Loucy (cell line): ENCODE data around the gene RALGPS2.

Experiments
- EZH2phosphoT487 ChIP-seq: fragments of 200-600 bp; IDR thresholded peaks from 2 replicates; pipeline ENCODE4 v1.6.1; 2018; ENCODE audit warnings: antibody characterized with exemption, mild to moderate bottlenecking, moderate library complexity, borderline replicate concordance
- TF ChIP-seq, protein P1 (sequence below): fragments of 200-600 bp; sonication (generic); conservative IDR thresholded peaks from 2 replicates; pipeline ENCODE4 v1.5.1; 2014; ENCODE audit warnings: mild to moderate bottlenecking, antibody characterized with exemption, low read length

DNA sequence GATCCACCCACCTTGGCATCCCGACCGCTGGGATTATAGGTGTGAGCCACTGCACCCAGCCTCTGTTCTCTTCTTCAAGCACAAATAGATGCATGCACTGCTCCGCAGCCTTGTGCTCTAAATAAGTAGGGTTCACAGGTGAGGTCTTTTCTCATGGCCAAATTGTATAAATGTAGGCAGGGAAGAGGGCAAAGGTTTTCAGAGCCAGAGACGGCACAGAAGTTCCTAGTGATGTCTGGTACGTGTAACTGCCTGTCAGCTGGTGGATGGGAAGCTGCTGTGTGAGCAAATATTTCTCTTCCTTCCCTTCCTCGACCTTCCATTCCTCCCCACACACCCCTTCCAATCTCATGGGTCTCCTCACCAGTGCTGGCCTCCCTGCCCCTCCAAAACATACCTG, 229.9 kb downstream of the RALGPS2 start:
- TF ChIP-seq, protein P1, sequence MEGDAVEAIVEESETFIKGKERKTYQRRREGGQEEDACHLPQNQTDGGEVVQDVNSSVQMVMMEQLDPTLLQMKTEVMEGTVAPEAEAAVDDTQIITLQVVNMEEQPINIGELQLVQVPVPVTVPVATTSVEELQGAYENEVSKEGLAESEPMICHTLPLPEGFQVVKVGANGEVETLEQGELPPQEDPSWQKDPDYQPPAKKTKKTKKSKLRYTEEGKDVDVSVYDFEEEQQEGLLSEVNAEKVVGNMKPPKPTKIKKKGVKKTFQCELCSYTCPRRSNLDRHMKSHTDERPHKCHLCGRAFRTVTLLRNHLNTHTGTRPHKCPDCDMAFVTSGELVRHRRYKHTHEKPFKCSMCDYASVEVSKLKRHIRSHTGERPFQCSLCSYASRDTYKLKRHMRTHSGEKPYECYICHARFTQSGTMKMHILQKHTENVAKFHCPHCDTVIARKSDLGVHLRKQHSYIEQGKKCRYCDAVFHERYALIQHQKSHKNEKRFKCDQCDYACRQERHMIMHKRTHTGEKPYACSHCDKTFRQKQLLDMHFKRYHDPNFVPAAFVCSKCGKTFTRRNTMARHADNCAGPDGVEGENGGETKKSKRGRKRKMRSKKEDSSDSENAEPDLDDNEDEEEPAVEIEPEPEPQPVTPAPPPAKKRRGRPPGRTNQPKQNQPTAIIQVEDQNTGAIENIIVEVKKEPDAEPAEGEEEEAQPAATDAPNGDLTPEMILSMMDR = no peak
- TF ChIP-seq EZH2phosphoT487 = no peak
